Gastroesophageal sphincter (tissue), 3 donors: ENCODE data around the gene HERC5.

Experiments
- EP300 ChIP-seq: sonication (generic); formaldehyde crosslinking; IDR thresholded peaks from one replicate; pipeline ENCODE4 v1.6.1; 2017; ENCODE audit warnings: antibody characterized with exemption, mild to moderate bottlenecking
- POLR2A ChIP-seq, 2 donors: fragments of 450-650 bp; IDR thresholded peaks; one replicate each; pipeline ENCODE4 v1.6.1; 2017; ENCODE audit warnings: antibody characterized with exemption in 2 of 2, mild to moderate bottlenecking in 2 of 2, moderate library complexity in 1 of 2
- POLR2AphosphoS5 ChIP-seq: sonication (generic); formaldehyde crosslinking; IDR thresholded peaks from one replicate; pipeline ENCODE4 v1.6.1; 2017; ENCODE audit warnings: antibody characterized with exemption
- TF ChIP-seq, protein P1 (sequence below), 4 experiments: fragments of 200-600 bp in 2 of 4; fragments of 450-650 bp in 2 of 4; sonication (generic) in 1 of 4; IDR thresholded peaks; one replicate each; pipeline ENCODE4 v1.5.1; 2017 to 2019; ENCODE audit warnings: antibody characterized with exemption in 4 of 4, mild to moderate bottlenecking in 2 of 4, moderate library complexity in 2 of 4

DNA sequence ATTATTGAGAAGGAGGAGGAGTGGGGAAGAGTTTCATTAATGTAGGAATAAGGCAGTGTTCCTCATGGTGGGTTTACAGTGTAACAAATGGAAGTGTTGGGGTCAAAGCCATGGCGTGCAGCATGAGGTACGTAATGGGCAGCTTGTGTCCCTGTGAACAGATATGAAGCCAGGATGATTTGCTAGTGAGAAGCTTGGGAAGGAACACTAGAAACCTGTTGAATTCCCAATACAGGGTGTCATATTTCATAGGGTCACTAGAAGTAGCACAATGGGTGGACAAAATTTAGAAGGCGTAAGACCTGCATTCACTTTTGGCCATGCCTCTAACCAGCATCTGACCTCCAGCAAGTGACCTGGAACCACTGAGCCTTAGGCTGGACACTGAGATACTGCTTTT lies 59.8 kb downstream of the HERC5 start:
- TF ChIP-seq, protein P1, sequence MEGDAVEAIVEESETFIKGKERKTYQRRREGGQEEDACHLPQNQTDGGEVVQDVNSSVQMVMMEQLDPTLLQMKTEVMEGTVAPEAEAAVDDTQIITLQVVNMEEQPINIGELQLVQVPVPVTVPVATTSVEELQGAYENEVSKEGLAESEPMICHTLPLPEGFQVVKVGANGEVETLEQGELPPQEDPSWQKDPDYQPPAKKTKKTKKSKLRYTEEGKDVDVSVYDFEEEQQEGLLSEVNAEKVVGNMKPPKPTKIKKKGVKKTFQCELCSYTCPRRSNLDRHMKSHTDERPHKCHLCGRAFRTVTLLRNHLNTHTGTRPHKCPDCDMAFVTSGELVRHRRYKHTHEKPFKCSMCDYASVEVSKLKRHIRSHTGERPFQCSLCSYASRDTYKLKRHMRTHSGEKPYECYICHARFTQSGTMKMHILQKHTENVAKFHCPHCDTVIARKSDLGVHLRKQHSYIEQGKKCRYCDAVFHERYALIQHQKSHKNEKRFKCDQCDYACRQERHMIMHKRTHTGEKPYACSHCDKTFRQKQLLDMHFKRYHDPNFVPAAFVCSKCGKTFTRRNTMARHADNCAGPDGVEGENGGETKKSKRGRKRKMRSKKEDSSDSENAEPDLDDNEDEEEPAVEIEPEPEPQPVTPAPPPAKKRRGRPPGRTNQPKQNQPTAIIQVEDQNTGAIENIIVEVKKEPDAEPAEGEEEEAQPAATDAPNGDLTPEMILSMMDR (IDR thresholded peaks at IDR 0.05) = no peak
- TF ChIP-seq POLR2A (IDR thresholded peaks at IDR 0.05) = no peak
- TF ChIP-seq POLR2AphosphoS5 = no peak
- no peak for TF ChIP-seq EP300
